ENCODE measurements around the gene TMPRSS11B.

- TF ChIP-seq CTCF (conservative IDR thresholded peaks at IDR 0.05; ENCODE audit: low read depth, low read length) (no peak), EZH2phosphoT487 (IDR thresholded peaks at IDR 0.05; ENCODE audit: borderline replicate concordance, low read length) (no peak), EZH2 (IDR thresholded peaks at IDR 0.05; ENCODE audit: low read length, unreplicated experiment) (no peak)
Observed at GRCh38 chr4:68287704-68288392, 42.4 kb upstream of the TMPRSS11B start.

All from PC-3 (cell line).